Astrocyte (in vitro differentiated cells and primary cell): ENCODE measurements around the gene EDNRA. TPM values are rescaled to one million over a fixed set of nuclear protein-coding genes. Genes with fewer than 3 reads are reported as not detected.

ENCODE experiments used
- DNase-seq: peaks from one replicate; pipeline ENCODE4 v3.0.0-alpha.2; 2010; ENCODE audit warnings: low read depth
- FAIRE-seq: peaks from 2 replicates; lab custom pipeline; 2011; peaks lifted over from hg19 to GRCh38; lab: Jason Lieb, UNC
- H2AFZ ChIP-seq: 2 replicates; pipeline ENCODE4 v1.6.0; 2012; ENCODE audit warnings: low read depth, low read length, inconsistent platforms
- H3K27ac ChIP-seq: 2 replicates; pipeline ENCODE4 v1.5.1; 2011; ENCODE audit warnings: low read depth, low read length, inconsistent platforms
- H3K27me3 ChIP-seq: 2 replicates; pipeline ENCODE4 v1.6.0; 2011; ENCODE audit warnings: low read length, inconsistent platforms; ENCODE audit not compliant: insufficient read depth
- H3K36me3 ChIP-seq: 2 replicates; pipeline ENCODE4 v1.5.1; 2011; ENCODE audit warnings: low read length, inconsistent platforms; ENCODE audit not compliant: insufficient read depth
- H3K4me1 ChIP-seq: 2 replicates; pipeline ENCODE4 v1.5.1; 2011; ENCODE audit warnings: low read length, inconsistent platforms; ENCODE audit not compliant: insufficient read depth
- H3K4me2 ChIP-seq: 2 replicates; pipeline ENCODE4 v1.6.0; 2012; ENCODE audit warnings: low read length, inconsistent platforms
- H3K4me3 ChIP-seq: 2 replicates; pipeline ENCODE4 v1.5.1; 2011; ENCODE audit warnings: low read depth, mild to moderate bottlenecking, low read length, inconsistent platforms; ENCODE audit not compliant: insufficient read depth
- H3K79me2 ChIP-seq: 2 replicates; pipeline ENCODE4 v1.6.0; 2012; ENCODE audit warnings: mild to moderate bottlenecking, low read length, inconsistent platforms; ENCODE audit not compliant: insufficient read depth
- H3K9ac ChIP-seq: 2 replicates; pipeline ENCODE4 v1.6.0; 2012; ENCODE audit warnings: mild to moderate bottlenecking, low read length, inconsistent platforms
- H3K9me3 ChIP-seq: 2 replicates; pipeline ENCODE4 v1.5.1; 2012; ENCODE audit warnings: low read depth, mild to moderate bottlenecking, low read length, inconsistent platforms; ENCODE audit not compliant: insufficient read depth
- H4K20me1 ChIP-seq: 2 replicates; pipeline ENCODE4 v1.6.0; 2012; ENCODE audit warnings: low read length, inconsistent platforms; ENCODE audit not compliant: insufficient read depth
- H3K27ac Mint-ChIP-seq: one replicate; pipeline ENCODE4 v1.8.0; 2021; ENCODE audit warnings: mild to moderate bottlenecking, mixed read lengths; ENCODE audit not compliant: unreplicated experiment
- H3K27me3 Mint-ChIP-seq: one replicate; pipeline ENCODE4 v1.8.0; 2021; ENCODE audit warnings: low read depth, mixed read lengths; ENCODE audit not compliant: unreplicated experiment
- H3K36me3 Mint-ChIP-seq: one replicate; pipeline ENCODE4 v1.8.0; 2021; ENCODE audit warnings: low read depth, mixed read lengths; ENCODE audit not compliant: unreplicated experiment
- H3K4me1 Mint-ChIP-seq: one replicate; pipeline ENCODE4 v1.8.0; 2021; ENCODE audit warnings: low read depth, mixed read lengths; ENCODE audit not compliant: unreplicated experiment
- H3K4me3 Mint-ChIP-seq: one replicate; pipeline ENCODE4 v1.8.0; 2021; ENCODE audit warnings: mild to moderate bottlenecking, moderate library complexity, mixed read lengths; ENCODE audit not compliant: unreplicated experiment
- H3K9me3 Mint-ChIP-seq: one replicate; pipeline ENCODE4 v1.8.0; 2021; ENCODE audit warnings: mild to moderate bottlenecking, mixed read lengths; ENCODE audit not compliant: unreplicated experiment
- EZH2 ChIP-seq: IDR thresholded peaks from 2 replicates; pipeline ENCODE4 v1.6.1; 2012; ENCODE audit warnings: mild to moderate bottlenecking, low read length, inconsistent platforms; ENCODE audit not compliant: insufficient read depth
- total RNA-seq: library from RNA; stranded (reverse); gene quantifications from 2 replicates; pipeline ENCODE4 v1.2.1, GENCODE V29; 2021
- TF ChIP-seq, protein P1 (sequence below): IDR thresholded peaks from 2 replicates; pipeline ENCODE4 v1.5.1; 2011; ENCODE audit warnings: low read depth, mild to moderate bottlenecking, inconsistent platforms, low read length, moderate library complexity; ENCODE audit not compliant: insufficient read depth

EDNRA gene
- total RNA-seq, 1 donor from 2014 or later, result 6.4 TPM

DNA sequence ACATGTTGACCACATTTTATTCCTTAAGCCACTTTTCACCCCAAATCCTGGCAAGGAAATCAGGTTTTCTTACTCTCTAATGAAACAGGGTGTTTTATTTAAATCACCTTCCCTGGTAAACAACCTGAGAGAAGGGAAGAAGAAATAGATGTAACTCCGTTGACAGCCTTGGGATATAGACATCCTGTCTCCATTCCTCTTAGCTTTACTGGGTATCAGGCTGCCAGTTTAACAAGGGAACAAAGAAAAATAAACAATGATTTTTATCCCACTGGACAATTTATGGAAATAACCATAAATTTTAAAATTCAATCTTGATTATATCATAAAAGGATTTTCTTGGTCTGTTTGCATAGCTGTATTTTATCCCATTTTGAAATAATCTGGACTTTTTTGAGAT, 49.2 kb downstream of the EDNRA start:
- DNase-seq (no peak), FAIRE-seq (no peak)
- H3K9ac ChIP-seq, result no peak overlapping the region
- H3K4me1 ChIP-seq, result no peaks in the 10 kb centered on the region
- H2AFZ ChIP-seq, result no peak overlapping the region
- no peaks in the 10 kb centered on the region for H4K20me1 ChIP-seq
- H3K79me2 ChIP-seq, result no peaks in the 10 kb centered on the region
- no peaks in the 10 kb centered on the region for H3K36me3 ChIP-seq
- no peak overlapping the region for H3K4me3 ChIP-seq
- no peak overlapping the region for H3K27ac ChIP-seq
- Mint-ChIP-seq H3K27ac (no peak overlapping the region), H3K9me3 (no peaks in the 10 kb centered on the region), H3K27me3 (no peaks in the 10 kb centered on the region), H3K4me1 (peaks cover 9% of the 10 kb centered on the region), H3K4me3 (no peak overlapping the region), H3K36me3 (peaks cover 4% of the 10 kb centered on the region)
- H3K4me2 ChIP-seq, result no peak overlapping the region
- H3K9me3 ChIP-seq, result no peaks in the 10 kb centered on the region
- TF ChIP-seq, protein P1, sequence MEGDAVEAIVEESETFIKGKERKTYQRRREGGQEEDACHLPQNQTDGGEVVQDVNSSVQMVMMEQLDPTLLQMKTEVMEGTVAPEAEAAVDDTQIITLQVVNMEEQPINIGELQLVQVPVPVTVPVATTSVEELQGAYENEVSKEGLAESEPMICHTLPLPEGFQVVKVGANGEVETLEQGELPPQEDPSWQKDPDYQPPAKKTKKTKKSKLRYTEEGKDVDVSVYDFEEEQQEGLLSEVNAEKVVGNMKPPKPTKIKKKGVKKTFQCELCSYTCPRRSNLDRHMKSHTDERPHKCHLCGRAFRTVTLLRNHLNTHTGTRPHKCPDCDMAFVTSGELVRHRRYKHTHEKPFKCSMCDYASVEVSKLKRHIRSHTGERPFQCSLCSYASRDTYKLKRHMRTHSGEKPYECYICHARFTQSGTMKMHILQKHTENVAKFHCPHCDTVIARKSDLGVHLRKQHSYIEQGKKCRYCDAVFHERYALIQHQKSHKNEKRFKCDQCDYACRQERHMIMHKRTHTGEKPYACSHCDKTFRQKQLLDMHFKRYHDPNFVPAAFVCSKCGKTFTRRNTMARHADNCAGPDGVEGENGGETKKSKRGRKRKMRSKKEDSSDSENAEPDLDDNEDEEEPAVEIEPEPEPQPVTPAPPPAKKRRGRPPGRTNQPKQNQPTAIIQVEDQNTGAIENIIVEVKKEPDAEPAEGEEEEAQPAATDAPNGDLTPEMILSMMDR, result no peak
- no peak for TF ChIP-seq EZH2
- H3K27me3 ChIP-seq, result no peaks in the 10 kb centered on the region

DNA sequence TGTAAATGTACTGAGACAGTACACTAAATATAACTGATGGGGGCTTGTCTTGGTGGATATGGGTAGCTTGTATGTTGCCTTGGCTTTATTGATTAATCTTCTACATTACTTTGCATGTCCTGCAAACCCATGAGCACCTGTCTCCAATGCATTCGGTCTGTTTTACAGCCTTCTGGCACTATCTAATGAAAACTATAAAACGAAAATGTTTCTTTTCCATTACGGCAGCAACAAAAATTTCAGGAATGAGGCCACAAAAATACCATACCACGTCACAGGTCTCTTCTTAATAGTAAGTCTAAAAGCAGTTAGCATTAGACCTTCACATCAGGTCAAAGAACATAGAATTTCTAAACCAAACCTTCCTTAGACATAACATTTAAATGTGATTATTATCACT, 49.8 kb downstream of the EDNRA start:
- Histone ChIP-seq H4K20me1 (no peaks in the 10 kb centered on the region), H3K9me3 (no peaks in the 10 kb centered on the region), H3K27me3 (no peaks in the 10 kb centered on the region), H3K4me1 (no peaks in the 10 kb centered on the region), H3K36me3 (no peaks in the 10 kb centered on the region), H3K9ac (no peak overlapping the region), H3K4me2 (no peak overlapping the region), H2AFZ (no peak overlapping the region), H3K79me2 (no peaks in the 10 kb centered on the region), H3K4me3 (no peak overlapping the region), H3K27ac (no peak overlapping the region)
- no peaks in the 10 kb centered on the region for H3K9me3 Mint-ChIP-seq
- H3K27me3 Mint-ChIP-seq, result no peaks in the 10 kb centered on the region
- DNase-seq, result no peak
- no peak overlapping the region for H3K4me3 Mint-ChIP-seq
- TF ChIP-seq EZH2, result no peak
- TF ChIP-seq, protein P1, result no peak
- FAIRE-seq, result no peak
- peaks cover 9% of the 10 kb centered on the region for H3K4me1 Mint-ChIP-seq
- peaks cover 4% of the 10 kb centered on the region for H3K36me3 Mint-ChIP-seq
- no peak overlapping the region for H3K27ac Mint-ChIP-seq

DNA sequence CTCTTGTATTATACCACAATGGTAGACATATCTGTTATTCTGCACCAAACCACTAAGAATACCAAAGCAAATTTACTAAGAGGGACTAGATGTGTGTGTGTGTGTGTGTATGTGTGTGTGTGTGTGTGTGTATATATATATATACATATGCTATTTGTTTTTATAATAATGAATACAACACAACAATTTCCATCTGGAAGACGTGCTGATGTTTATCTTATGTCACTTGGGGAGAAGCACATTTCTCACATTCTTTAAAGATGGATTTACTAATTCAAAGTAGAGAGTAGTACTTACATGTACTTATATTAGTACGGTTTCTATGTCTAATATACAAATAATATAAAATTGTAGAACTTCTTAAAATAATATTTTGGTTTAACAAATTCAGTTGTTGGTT, 52.0 kb downstream of the EDNRA start:
- FAIRE-seq, result no peak
- Mint-ChIP-seq H3K27me3 (no peaks in the 10 kb centered on the region), H3K27ac (no peak overlapping the region), H3K4me3 (no peak overlapping the region), H3K9me3 (no peaks in the 10 kb centered on the region), H3K4me1 (peaks cover 9% of the 10 kb centered on the region), H3K36me3 (no peaks in the 10 kb centered on the region)
- no peak for TF ChIP-seq EZH2
- TF ChIP-seq, protein P1, result no peak
- Histone ChIP-seq H3K9ac (no peak overlapping the region), H2AFZ (no peak overlapping the region), H3K4me2 (no peak overlapping the region), H3K79me2 (no peaks in the 10 kb centered on the region), H3K27me3 (no peaks in the 10 kb centered on the region), H3K9me3 (no peaks in the 10 kb centered on the region), H3K36me3 (no peaks in the 10 kb centered on the region), H3K4me3 (no peak overlapping the region), H3K4me1 (no peaks in the 10 kb centered on the region), H3K27ac (no peak overlapping the region), H4K20me1 (no peaks in the 10 kb centered on the region)
- no peak for DNase-seq
